Amniotic stem cell (primary cell): ENCODE data around the gene CFAP61.
"Not testable (repeated sequence)": the region's sequence is repeated elsewhere in the genome, so short reads cannot be mapped to it uniquely, and the experiment has no call there.

ENCODE experiments used
- DNase-seq: peaks from one replicate; lab custom pipeline; 2025; lab: John Stamatoyannopoulos, UW

The CFAP61 gene

GRCh38 chr20:20211274-20211987, 159.1 kb downstream of the CFAP61 start:
- no peak for DNase-seq

GRCh38 chr20:20211988-20212518, 159.7 kb downstream of the CFAP61 start:
- no peak for DNase-seq

- no peak for DNase-seq
Observed at GRCh38 chr20:20212675-20213096, 160.4 kb downstream of the CFAP61 start.

- DNase-seq = no peak
Observed at GRCh38 chr20:20213526-20214121, 161.3 kb downstream of the CFAP61 start.

GRCh38 chr20:20214757-20215275, 162.5 kb downstream of the CFAP61 start:
- no peak for DNase-seq

- DNase-seq = no peak
Observed at GRCh38 chr20:20215976-20216727, 163.8 kb downstream of the CFAP61 start.

GRCh38 chr20:20216941-20217340, 164.6 kb downstream of the CFAP61 start:
- no peak for DNase-seq

GRCh38 chr20:20217621-20218020, 165.3 kb downstream of the CFAP61 start:
- no peak for DNase-seq

GRCh38 chr20:20218106-20218505, 165.8 kb downstream of the CFAP61 start:
- DNase-seq = not testable (repeated sequence)

GRCh38 chr20:20219016-20219415, 166.7 kb downstream of the CFAP61 start:
- no peak for DNase-seq

- no peak for DNase-seq
Observed at GRCh38 chr20:20220134-20220533, 167.8 kb downstream of the CFAP61 start.

GRCh38 chr20:20223981-20224380, 171.6 kb downstream of the CFAP61 start:
- DNase-seq = no peak

GRCh38 chr20:20224806-20225205, 172.5 kb downstream of the CFAP61 start:
- DNase-seq = no peak

- DNase-seq = no peak
Observed at GRCh38 chr20:20225325-20226043, 173.2 kb downstream of the CFAP61 start.

GRCh38 chr20:20226554-20226953, 174.2 kb downstream of the CFAP61 start:
- DNase-seq = no peak

- DNase-seq = no peak
Observed at GRCh38 chr20:20227013-20227571, 174.8 kb downstream of the CFAP61 start.

- no peak for DNase-seq
Observed at GRCh38 chr20:20228351-20228750, 176.0 kb downstream of the CFAP61 start.

- no peak for DNase-seq
Observed at GRCh38 chr20:20229595-20229994, 177.3 kb downstream of the CFAP61 start.

- no peak for DNase-seq
Observed at GRCh38 chr20:20230741-20231140, 178.4 kb downstream of the CFAP61 start.

GRCh38 chr20:20231528-20232298, 179.4 kb downstream of the CFAP61 start:
- DNase-seq = no peak

GRCh38 chr20:20233041-20233514, 180.7 kb downstream of the CFAP61 start:
- no peak for DNase-seq
